DOHH2 (cell line): ENCODE data around the gene SPON2.

ENCODE experiments used
- H3F3A ChIP-seq: fragments of 200-600 bp; sonication (generic), shearing (Covaris generic); 2 replicates; pipeline ENCODE4 v1.6.0; 2016; ENCODE audit warnings: antibody characterized with exemption, mild to moderate bottlenecking; ENCODE audit not compliant: control insufficient read depth, insufficient read depth
- H3K27ac ChIP-seq: fragments of 200-600 bp; sonication (generic); 2 replicates; pipeline ENCODE4 v1.5.1; 2014; ENCODE audit warnings: low read depth, mild to moderate bottlenecking, low read length, moderate library complexity
- H3K27me3 ChIP-seq: fragments of 200-600 bp; sonication (generic); 2 replicates; pipeline ENCODE4 v1.6.1; 2014; ENCODE audit warnings: mild to moderate bottlenecking, low read length, mixed read lengths; ENCODE audit not compliant: control insufficient read depth
- H3K36me3 ChIP-seq: fragments of 200-600 bp; sonication (generic); 2 replicates; pipeline ENCODE4 v1.6.1; 2014; ENCODE audit warnings: mild to moderate bottlenecking, low read length, moderate library complexity, mixed read lengths; ENCODE audit not compliant: control insufficient read depth
- H3K4me1 ChIP-seq: fragments of 200-600 bp; sonication (generic); 2 replicates; pipeline ENCODE4 v1.6.1; 2014; ENCODE audit warnings: mild to moderate bottlenecking, low read length, mixed read lengths; ENCODE audit not compliant: control insufficient read depth
- H3K4me2 ChIP-seq: fragments of 200-600 bp; sonication (generic); 2 replicates; pipeline ENCODE4 v1.6.0; 2014; ENCODE audit warnings: mild to moderate bottlenecking, low read length, moderate library complexity
- H3K4me3 ChIP-seq: fragments of 200-600 bp; sonication (generic); 2 replicates; pipeline ENCODE4 v1.5.1; 2014; ENCODE audit warnings: mild to moderate bottlenecking, low read length, mixed read lengths
- H3K79me2 ChIP-seq: fragments of 200-600 bp; sonication (generic); 2 replicates; pipeline ENCODE4 v1.6.1; 2014; ENCODE audit warnings: mild to moderate bottlenecking, low read length, mixed read lengths; ENCODE audit not compliant: control insufficient read depth
- H3K9me2 ChIP-seq: fragments of 200-600 bp; sonication (generic); replicated peaks from 2 replicates; pipeline ENCODE4 v1.6.1; 2014; ENCODE audit warnings: mild to moderate bottlenecking, low read length, mixed read lengths; ENCODE audit not compliant: control insufficient read depth
- H3K9me3 ChIP-seq: fragments of 200-600 bp; sonication (generic); 2 replicates; pipeline ENCODE4 v1.6.1; 2014; ENCODE audit warnings: antibody characterized with exemption, low read length, mixed read lengths; ENCODE audit not compliant: control insufficient read depth, insufficient read depth
- H4K20me1 ChIP-seq: fragments of 200-600 bp; sonication (generic); 2 replicates; pipeline ENCODE4 v1.6.0; 2014; ENCODE audit warnings: low read depth, mild to moderate bottlenecking, antibody characterized with exemption, low read length, moderate library complexity; ENCODE audit not compliant: control insufficient read depth, insufficient read depth
- EZH2phosphoT487 ChIP-seq: fragments of 200-600 bp; sonication (generic); IDR thresholded peaks from 2 replicates; pipeline ENCODE4 v1.6.1; 2017; ENCODE audit warnings: borderline replicate concordance, mild to moderate bottlenecking, antibody characterized with exemption, low read length, moderate library complexity, mixed read lengths
- TF ChIP-seq, protein P1 (sequence below): fragments of 200-600 bp; sonication (generic); IDR thresholded peaks from one replicate; pipeline ENCODE4 v1.5.1; 2014; ENCODE audit warnings: antibody characterized with exemption, mild to moderate bottlenecking, low read depth, low read length; ENCODE audit not compliant: poor library complexity, severe bottlenecking

Gene SPON2

DNA sequence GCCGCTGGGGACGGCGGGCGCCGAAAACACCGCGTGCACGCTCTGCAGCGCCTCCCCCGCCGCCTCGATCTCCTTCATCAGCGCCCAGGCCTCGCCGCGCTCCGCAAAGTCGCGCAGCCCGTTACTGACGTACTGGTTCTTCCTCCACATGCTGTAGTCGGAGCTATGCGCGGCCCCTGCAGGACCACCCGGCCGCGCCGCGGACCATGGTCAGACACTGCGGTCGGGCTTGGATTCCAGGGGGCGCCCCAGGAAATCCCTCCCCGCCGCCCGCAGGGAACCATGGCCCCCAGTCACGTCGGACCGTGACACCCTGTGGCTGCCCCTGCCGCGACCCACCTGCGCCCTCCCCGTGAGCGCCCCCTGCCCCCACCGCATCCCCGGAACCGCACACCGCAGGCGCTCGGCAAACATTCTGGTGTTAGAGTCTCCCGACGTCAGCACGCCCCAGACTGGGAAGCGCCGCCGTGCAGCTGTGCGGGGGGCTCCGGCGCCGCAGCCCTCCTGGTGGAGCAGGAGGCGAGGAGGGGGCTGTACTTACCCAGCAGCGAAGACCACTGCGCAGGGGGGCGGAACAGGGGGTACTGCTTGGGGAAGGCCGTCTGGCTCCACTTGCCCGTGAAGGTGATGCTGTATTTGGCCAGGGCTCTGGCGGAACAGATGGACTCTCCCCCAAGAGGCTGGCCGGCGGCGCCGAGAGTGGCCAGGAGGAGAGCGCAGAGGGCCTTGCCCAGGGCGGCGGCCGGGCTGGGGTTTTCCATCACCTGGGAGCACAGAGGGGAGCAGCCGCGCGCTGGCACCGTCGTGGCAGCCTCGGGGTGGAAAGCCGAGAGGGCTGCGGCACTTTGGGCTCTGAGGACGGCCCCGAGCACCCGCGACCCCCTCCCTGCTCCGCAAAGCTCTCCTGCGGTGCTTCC, 814 bp downstream of the SPON2 start:
- H3K4me1 ChIP-seq: peaks cover 18% of the 10 kb centered on the region
- H3K79me2 ChIP-seq: no peaks in the 10 kb centered on the region
- no peaks in the 10 kb centered on the region for H4K20me1 ChIP-seq
- no peaks in the 10 kb centered on the region for H3K9me2 ChIP-seq
- peaks cover 3% of the 10 kb centered on the region; the same call in 1 of the 2 replicates for H3F3A ChIP-seq
- no peaks in the 10 kb centered on the region for H3K27me3 ChIP-seq
- no peak overlapping the region for H3K27ac ChIP-seq
- H3K9me3 ChIP-seq: no peaks in the 10 kb centered on the region
- H3K36me3 ChIP-seq: no peaks in the 10 kb centered on the region
- no peak overlapping the region for H3K4me2 ChIP-seq
- no peak overlapping the region for H3K4me3 ChIP-seq
- no peak for TF ChIP-seq EZH2phosphoT487
- TF ChIP-seq, protein P1, sequence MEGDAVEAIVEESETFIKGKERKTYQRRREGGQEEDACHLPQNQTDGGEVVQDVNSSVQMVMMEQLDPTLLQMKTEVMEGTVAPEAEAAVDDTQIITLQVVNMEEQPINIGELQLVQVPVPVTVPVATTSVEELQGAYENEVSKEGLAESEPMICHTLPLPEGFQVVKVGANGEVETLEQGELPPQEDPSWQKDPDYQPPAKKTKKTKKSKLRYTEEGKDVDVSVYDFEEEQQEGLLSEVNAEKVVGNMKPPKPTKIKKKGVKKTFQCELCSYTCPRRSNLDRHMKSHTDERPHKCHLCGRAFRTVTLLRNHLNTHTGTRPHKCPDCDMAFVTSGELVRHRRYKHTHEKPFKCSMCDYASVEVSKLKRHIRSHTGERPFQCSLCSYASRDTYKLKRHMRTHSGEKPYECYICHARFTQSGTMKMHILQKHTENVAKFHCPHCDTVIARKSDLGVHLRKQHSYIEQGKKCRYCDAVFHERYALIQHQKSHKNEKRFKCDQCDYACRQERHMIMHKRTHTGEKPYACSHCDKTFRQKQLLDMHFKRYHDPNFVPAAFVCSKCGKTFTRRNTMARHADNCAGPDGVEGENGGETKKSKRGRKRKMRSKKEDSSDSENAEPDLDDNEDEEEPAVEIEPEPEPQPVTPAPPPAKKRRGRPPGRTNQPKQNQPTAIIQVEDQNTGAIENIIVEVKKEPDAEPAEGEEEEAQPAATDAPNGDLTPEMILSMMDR: no peak

DNA sequence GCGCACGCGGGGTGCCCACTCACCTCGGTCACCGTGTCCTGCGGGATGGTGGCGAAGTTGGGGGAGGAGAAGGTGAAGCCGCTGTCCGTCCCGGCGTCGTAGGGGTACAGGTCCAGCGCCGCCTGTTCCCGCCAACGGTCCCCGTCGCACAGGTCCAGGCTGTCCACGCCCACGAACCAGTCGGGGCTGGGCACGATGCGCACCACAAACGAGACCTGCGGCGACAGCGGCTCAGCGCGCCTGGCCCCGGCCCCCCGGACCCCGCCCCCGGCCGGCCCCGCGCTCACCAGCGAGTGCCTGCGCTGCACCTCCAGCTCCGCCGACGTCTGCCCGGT, 1.4 kb downstream of the SPON2 start:
- H3K4me2 ChIP-seq: no peak overlapping the region
- no peaks in the 10 kb centered on the region for H4K20me1 ChIP-seq
- TF ChIP-seq EZH2phosphoT487: no peak
- TF ChIP-seq, protein P1: no peak
- H3K4me3 ChIP-seq: no peak overlapping the region
- no peaks in the 10 kb centered on the region for H3K9me3 ChIP-seq
- no peaks in the 10 kb centered on the region for H3K27me3 ChIP-seq
- no peak overlapping the region for H3K27ac ChIP-seq
- H3F3A ChIP-seq: peaks cover 3% of the 10 kb centered on the region; the same call in 1 of the 2 replicates
- H3K4me1 ChIP-seq: peaks cover 19% of the 10 kb centered on the region
- no peaks in the 10 kb centered on the region for H3K9me2 ChIP-seq
- no peaks in the 10 kb centered on the region for H3K36me3 ChIP-seq
- no peaks in the 10 kb centered on the region for H3K79me2 ChIP-seq

DNA sequence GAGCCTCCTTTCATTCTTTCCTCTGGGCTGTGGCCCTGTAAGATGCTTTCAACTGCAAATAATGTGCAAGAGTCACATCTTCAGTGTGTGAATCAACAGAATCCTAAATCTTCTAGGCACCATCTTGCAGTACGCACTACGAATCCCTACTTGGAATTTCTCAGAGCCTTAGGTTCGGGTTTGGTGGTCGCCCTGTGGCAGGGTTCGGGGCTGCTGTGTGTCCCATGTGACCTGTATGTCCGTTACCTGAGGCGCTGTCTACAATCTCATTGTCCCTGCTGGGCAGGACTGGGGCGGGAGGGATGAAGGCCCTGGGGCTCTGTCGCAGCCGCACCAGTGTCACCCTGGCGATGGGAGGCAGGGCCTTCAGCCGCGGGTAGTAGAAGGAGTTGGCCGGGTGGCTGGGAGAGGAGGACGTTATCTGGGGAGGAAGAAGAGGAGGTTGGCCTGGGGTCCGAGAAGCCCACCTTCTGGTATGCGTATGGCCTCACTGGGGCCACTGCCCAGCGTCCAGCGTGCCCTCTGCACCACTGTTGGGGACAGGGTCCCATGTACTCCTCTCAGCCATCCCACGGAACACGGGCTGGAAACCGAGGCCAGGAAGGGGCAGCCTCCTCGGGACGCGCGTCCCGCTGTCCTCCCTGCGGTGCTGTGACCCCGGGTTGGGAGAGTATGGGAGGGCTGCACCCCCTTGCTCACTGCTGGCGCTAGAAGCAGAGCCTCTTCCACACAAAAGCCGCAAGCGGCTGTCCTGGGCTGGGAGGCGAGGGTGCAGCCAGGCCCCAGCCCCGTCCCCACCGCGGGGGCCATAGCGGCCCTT, 2.0 kb downstream of the SPON2 start:
- Histone ChIP-seq H3K4me3 (no peak overlapping the region), H3K79me2 (no peaks in the 10 kb centered on the region), H3K36me3 (no peaks in the 10 kb centered on the region), H3K4me2 (no peak overlapping the region), H3K4me1 (peaks cover 19% of the 10 kb centered on the region), H3K27ac (no peak overlapping the region), H3K9me3 (no peaks in the 10 kb centered on the region), H3F3A (peaks cover 3% of the 10 kb centered on the region; the same call in 1 of the 2 replicates), H3K9me2 (no peaks in the 10 kb centered on the region), H4K20me1 (no peaks in the 10 kb centered on the region), H3K27me3 (no peaks in the 10 kb centered on the region)
- TF ChIP-seq EZH2phosphoT487: no peak
- TF ChIP-seq, protein P1: no peak
